GM18868 (cell line): Measurements from ENCODE around the gene WDTC1.

Experiments
- ATAC-seq: cut with Tn5 transposase; IDR thresholded peaks from one replicate; pipeline ENCODE4 v1.9.1; 2021; ENCODE audit warnings: mild to moderate bottlenecking, moderate library complexity; ENCODE audit not compliant: unreplicated experiment

Gene WDTC1

DNA sequence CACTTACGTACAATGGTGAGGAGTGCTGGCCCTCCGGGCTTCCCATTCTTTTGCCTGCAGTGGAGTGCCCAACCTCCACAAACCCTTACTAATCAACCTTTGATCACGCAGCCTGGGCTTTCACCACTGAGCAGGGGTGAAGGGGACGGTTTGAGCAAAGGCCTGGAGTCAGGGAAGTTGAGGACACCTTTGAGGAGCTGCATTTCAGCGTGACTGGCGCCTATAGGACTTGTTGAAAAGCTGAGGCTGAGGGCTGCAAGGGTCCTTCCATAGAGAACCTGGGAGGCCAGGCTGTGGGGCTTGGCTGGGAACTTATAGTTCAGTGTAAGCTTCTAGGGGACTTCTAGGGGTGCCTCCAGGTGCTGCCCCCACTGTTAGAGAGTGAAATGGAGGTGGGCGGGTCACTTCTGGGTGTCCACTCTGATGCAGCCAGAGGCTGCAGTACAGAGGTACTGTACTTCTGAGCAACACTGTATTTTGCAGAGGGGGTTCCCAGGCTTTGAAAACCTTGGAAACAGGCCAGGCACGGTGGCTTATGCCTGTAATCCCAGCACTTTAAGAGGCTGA is 117.2 kb downstream of the WDTC1 start:
- no peak for ATAC-seq

DNA sequence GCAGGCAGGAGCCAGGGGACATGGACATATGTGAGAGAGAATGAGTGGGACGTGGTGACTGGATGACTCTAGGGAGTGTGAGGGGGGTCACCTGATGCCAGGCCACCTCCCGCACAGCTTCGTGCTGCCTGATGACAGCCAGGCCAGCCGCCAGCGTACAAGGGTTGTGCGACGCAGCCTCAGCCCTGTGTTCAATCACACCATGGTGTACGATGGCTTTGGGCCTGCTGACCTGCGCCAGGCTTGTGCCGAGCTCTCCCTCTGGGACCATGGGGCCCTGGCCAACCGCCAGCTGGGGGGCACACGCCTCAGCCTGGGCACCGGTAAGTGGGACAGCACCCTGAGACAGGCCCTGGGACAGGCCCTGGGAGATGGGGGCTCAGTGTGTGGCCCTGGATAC is 118.7 kb downstream of the WDTC1 start:
- no peak for ATAC-seq

DNA sequence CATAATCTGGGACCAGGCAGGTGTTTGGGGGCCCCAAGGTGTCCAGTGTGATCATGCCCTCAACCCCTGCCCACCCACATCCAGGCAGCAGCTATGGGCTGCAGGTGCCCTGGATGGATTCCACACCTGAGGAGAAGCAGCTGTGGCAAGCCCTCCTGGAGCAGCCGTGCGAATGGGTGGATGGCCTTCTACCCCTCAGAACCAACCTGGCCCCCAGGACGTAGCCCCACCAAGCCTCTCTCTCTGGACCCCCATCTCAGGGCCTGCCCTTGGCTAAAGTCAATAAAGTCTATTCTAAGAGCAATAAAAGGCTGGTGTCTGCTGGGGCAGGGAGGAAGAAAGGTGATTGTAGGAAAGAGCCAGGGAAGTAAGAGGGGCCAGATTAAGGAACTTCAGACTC is 119.2 kb downstream of the WDTC1 start:
- ATAC-seq: no peak

DNA sequence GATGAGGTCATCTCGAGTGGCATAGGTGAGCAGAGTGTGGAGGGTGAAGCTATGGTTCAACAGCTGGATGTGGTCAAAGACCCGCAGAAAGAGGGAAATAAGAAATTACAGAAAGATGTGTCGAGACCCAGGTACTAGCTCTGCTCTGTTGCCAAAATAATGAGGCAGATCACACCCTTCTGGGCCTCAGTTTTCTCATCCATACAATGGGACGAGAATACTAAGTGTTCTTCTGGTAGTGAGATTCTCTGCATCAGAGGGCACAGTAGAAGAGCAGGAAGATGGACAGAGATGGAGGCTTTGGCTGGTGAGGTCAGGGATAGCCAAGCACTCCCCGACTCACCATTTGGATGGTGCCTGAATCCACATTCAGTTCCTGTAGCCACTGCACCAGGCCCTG is 121.3 kb downstream of the WDTC1 start:
- ATAC-seq: no peak

DNA sequence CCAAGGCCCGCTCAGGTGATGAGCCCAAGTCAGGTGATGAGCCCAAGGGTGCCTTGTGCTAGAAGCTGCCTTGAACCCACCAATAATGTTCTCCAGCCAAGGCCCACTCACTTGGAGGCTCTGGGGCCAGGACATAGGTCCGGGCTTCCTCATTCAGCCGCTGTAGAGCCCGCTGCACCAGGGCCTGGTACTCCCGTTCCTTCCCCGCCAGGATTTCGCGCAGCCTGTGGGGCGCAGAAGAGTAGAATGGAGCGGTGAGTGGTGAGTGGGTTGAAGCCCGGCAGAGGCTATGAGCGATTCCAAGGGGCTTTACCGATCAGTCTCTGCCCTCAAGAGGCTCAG is 121.8 kb downstream of the WDTC1 start:
- ATAC-seq: no peak

DNA sequence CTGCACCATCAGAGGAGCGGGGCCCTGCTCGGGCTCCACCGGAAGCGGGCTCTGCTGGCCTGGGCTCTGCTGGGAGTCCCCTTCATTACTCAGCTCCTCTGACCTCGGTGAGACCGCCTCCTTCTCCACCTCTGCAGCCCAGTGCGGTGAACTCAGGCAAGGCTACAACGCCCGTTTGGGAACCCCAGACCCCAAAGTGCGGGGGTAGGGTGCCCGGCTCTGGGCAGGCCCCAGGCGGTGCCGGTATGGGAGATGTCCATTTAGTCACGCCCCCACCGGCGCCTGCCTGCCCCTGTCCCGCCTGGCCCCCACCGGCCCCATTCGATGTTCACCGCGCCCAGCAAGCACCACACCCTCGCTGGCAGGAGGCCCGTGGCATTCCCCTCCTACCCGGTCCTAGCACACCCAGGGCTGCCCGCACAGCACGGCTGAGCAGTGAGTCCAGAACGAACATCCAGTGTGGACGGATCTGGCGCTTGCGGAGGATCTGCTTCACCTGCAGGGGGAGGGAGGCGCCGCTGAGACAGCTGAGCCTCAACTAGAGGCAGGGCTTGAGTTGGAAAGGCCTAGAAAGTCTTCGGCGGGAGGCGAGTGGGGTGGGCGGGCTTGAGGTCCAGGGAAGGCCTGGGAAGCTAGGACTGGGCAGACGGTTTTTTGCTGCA is 122.3 kb downstream of the WDTC1 start:
- no peak for ATAC-seq

DNA sequence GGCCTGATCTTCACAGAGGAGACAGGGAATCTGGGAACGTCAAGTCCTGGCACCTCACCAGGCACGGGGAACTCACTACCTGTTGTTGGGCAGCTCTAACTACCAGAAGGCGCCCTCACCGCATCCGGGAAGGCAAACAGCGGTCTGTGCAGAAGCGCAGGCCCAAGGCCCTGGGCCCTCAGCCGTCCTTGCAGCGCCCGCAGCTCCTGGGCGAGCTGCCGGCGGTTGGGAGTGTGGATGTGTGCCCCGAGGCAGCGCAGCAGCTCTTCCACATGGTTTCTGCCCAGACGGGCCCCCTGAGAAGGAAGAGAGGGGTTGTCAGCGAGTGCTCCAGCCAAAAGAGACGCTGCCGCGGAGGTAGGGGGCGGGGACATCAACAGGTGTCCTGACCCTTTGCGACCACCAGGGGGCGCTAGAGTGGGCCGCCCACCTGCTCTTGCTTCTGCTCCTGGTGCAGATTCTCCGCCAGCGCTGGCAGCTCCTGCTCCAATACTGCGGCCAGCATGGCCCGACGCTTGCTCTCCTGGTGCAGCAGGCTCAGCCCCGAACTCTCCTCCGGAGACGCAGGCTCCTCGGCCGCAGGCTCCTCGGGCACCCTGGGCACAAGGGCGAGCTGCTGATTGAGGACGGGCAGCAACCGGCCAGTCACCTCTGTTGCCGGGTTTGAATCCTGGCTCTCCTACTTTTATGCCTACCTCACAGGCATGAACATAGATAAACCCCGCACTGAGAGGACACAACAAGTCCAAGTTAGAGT is 123.0 kb downstream of the WDTC1 start:
- ATAC-seq: no peak
